K562 (cell line): ENCODE data around the gene WWOX. TPM values are rescaled to one million over a fixed set of nuclear protein-coding genes. Genes with fewer than 3 reads are reported as not detected.

Experiments
- ATAC-seq: fragments of 200-7000 bp; cut with Tn5 transposase; 3 replicates; pipeline ENCODE4 v1.9.1; 2020; ENCODE audit warnings: moderate library complexity
- BruUV-seq: library from RNA; stranded (reverse); fragments of 400-500 nt; replicated peaks from 2 replicates; lab custom pipeline; 2021; lab: Mats Ljungman, UMichigan
- CTCF ChIA-PET: fragments of 300-600 bp; formaldehyde crosslinking; extraction: SDS; loops from one replicate; lab custom pipeline; 2021; ENCODE audit warnings: low intra/inter-chr PET ratio; lab: Yijun Ruan, JAX
- POLR2A ChIA-PET: fragments of 300-600, 350-650 bp; sonication (Branson Sonifier 250); formaldehyde crosslinking; extraction: SDS; loops from one replicate; lab custom pipeline; 2021; ENCODE audit warnings: antibody characterized with exemption, inconsistent platforms; lab: Yijun Ruan, JAX
- DNase-seq, 4 experiments: peaks; one replicate each; pipeline versions ENCODE4 v3.0.0 to v3.0.0-alpha.2; 2011 to 2018; ENCODE audit warnings: low spot score in 3 of 4, mixed read lengths in 3 of 4; ENCODE audit errors: extremely low read depth in 1 of 4
- FAIRE-seq: peaks from 2 replicates; lab custom pipeline; 2011; peaks lifted over from hg19 to GRCh38; lab: Jason Lieb, UNC
- H2AFZ ChIP-seq: 2 replicates; pipeline ENCODE4 v1.6.0; 2011; ENCODE audit warnings: low read depth, low read length, control low read depth, inconsistent platforms
- H3K27ac ChIP-seq: fragments of 200-600 bp; 3 replicates; pipeline ENCODE4 v1.8.0; 2011; ENCODE audit warnings: low read depth, mild to moderate bottlenecking, control low read depth, inconsistent platforms, low read length, moderate library complexity, mixed read lengths; ENCODE audit errors: extremely low read depth
- H3K27me3 ChIP-seq, 2 experiments: fragments of 300-600 bp in 1 of 2; 2 replicates in 1 of 2; 3 replicates in 1 of 2; pipeline versions ENCODE4 v1.6.0 to v1.8.0; 2011; ENCODE audit warnings: inconsistent platforms in 2 of 2, low read length in 2 of 2, mild to moderate bottlenecking in 1 of 2, mixed read lengths in 1 of 2, moderate library complexity in 1 of 2; ENCODE audit not compliant: control insufficient read depth in 2 of 2, insufficient read depth in 2 of 2
- H3K36me3 ChIP-seq: fragments of 300-600 bp; 3 replicates; pipeline ENCODE4 v1.8.0; 2011; ENCODE audit warnings: mild to moderate bottlenecking, low read length, inconsistent platforms; ENCODE audit not compliant: control insufficient read depth, insufficient read depth
- H3K4me1 ChIP-seq, 2 experiments: fragments of 200-600 bp in 1 of 2; replicated peaks in 1 of 2; 2 replicates in 1 of 2; 3 replicates in 1 of 2; pipeline versions ENCODE4 v1.5.1 to v1.8.0; 2011; ENCODE audit warnings: inconsistent platforms in 2 of 2, low read length in 2 of 2, mild to moderate bottlenecking in 1 of 2, mixed read lengths in 1 of 2, moderate library complexity in 1 of 2; ENCODE audit not compliant: control insufficient read depth in 2 of 2, insufficient read depth in 2 of 2
- H3K4me2 ChIP-seq: 2 replicates; pipeline ENCODE4 v1.6.1; 2011; ENCODE audit warnings: low read length, control low read depth, inconsistent platforms, mixed read lengths; ENCODE audit not compliant: insufficient read depth
- H3K4me3 ChIP-seq: fragments of 200-600 bp; sonication (generic), shearing (Covaris generic); 2 replicates; pipeline ENCODE4 v1.5.1; 2016; ENCODE audit warnings: control low read depth, inconsistent platforms
- H3K79me2 ChIP-seq: fragments of 200-600 bp; 3 replicates; pipeline ENCODE4 v1.8.0; 2011; ENCODE audit warnings: low read length, inconsistent platforms; ENCODE audit not compliant: control insufficient read depth, insufficient read depth
- H3K9ac ChIP-seq, 2 experiments: 2 replicates each; pipeline versions ENCODE4 v1.6.0 to v1.6.1; 2011; ENCODE audit warnings: low read depth in 2 of 2, low read length in 2 of 2, control low read depth in 1 of 2, inconsistent platforms in 1 of 2, mild to moderate bottlenecking in 1 of 2, mixed read lengths in 1 of 2; ENCODE audit not compliant: insufficient read depth in 1 of 2
- H3K9me1 ChIP-seq: one replicate; pipeline ENCODE4 v1.6.0; 2011; ENCODE audit warnings: inconsistent platforms, mild to moderate bottlenecking, low read length, moderate library complexity; ENCODE audit not compliant: control insufficient read depth, insufficient read depth
- H3K9me3 ChIP-seq: replicated peaks from 2 replicates; pipeline ENCODE4 v1.5.1; 2011; ENCODE audit warnings: low read depth, low read length, inconsistent platforms; ENCODE audit not compliant: control insufficient read depth, insufficient read depth
- H4K20me1 ChIP-seq: replicated peaks from 2 replicates; pipeline ENCODE4 v1.6.1; 2011; ENCODE audit warnings: low read length, inconsistent platforms, mixed read lengths; ENCODE audit not compliant: control insufficient read depth, insufficient read depth
- BDP1 ChIP-seq: IDR thresholded peaks from 3 replicates; pipeline ENCODE4 v1.6.1; 2011; ENCODE audit not compliant: insufficient read length, insufficient read depth
- ELF4 ChIP-seq: fragments of 450-650 bp; formaldehyde crosslinking; IDR thresholded peaks from 2 replicates; pipeline ENCODE4 v1.4.0; 2022; ENCODE audit warnings: missing genetic modification characterization
- FOXA3 ChIP-seq, 2 experiments: fragments of 450-650 bp in 1 of 2; sonication (generic) in 1 of 2; formaldehyde crosslinking; IDR thresholded peaks in 1 of 2; conservative IDR thresholded peaks in 1 of 2; 2 replicates each; pipeline versions ENCODE4 v1.4.0 to v1.8.0; 2020 to 2022; ENCODE audit warnings: mild to moderate bottlenecking in 2 of 2, missing genetic modification reagents in 1 of 2
- NFIC ChIP-seq: fragments of 450-650 bp; IDR thresholded peaks from 2 replicates; pipeline ENCODE4 v1.6.1; 2017; ENCODE audit warnings: mild to moderate bottlenecking, inconsistent platforms
- TBL1XR1 ChIP-seq, 2 experiments: IDR thresholded peaks; 2 replicates each; pipeline ENCODE4 v1.6.1; 2012; ENCODE audit warnings: improper control_type of control experiment in 2 of 2, low read length in 2 of 2, mild to moderate bottlenecking in 1 of 2
- YY1 ChIP-seq, 3 experiments: IDR thresholded peaks; 2 replicates each; pipeline ENCODE4 v1.6.1; 2011; ENCODE audit warnings: low read length in 2 of 3, mild to moderate bottlenecking in 2 of 3, moderate library complexity in 2 of 3, borderline replicate concordance in 1 of 3, control low read depth in 1 of 3, low read depth in 1 of 3; ENCODE audit not compliant: insufficient read depth in 3 of 3, insufficient replicate concordance in 2 of 3, control insufficient read depth in 1 of 3, insufficient read length in 1 of 3; ENCODE audit errors: extremely low read depth in 1 of 3
- ZNF785 ChIP-seq: fragments of 250-450 bp; sonication (Bioruptor Pico); IDR thresholded peaks from 2 replicates; pipeline ENCODE4 v1.4.0; 2020; ENCODE audit warnings: mild to moderate bottlenecking
- WGBS: fragments of 100-300 bp; shearing (Covaris generic); methylation state at CpG from one replicate; pipeline ENCODE4 v1.1.6; 2016; ENCODE audit warnings: low coverage, mixed read lengths; ENCODE audit not compliant: insufficient coverage; ENCODE audit errors: missing lambda C conversion rate; 5-methylcytosine and 5-hydroxymethylcytosine counted together
- in situ Hi-C: fragments of 300-500 bp; cut with MboI; formaldehyde crosslinking; loops from 4 replicates; pipeline ENCODE4 v1.15.0; 2018; ENCODE audit warnings: inconsistent platforms, mixed read lengths
- intact Hi-C: fragments of 100-400 bp; cut with micrococcal nuclease; formaldehyde crosslinking; loops from 2 replicates; pipeline ENCODE4 v1.14.2; 2022
- polyA plus RNA-seq, 8 experiments: library from polyadenylated mRNA; depleted of rRNA in 4 of 8; stranded (reverse) in 5 of 8; unstranded in 3 of 8; fragments of >200 nt; fragmentation: Nextera tagmentation in 2 of 8; fragmentation: Illumina TruSeq in 1 of 8; extraction: Ambion mirVana in 2 of 8; extraction: Trizol in 1 of 8; gene quantifications; 2 replicates each; pipeline versions ENCODE4 v1.2.1 to v1.2.3, GENCODE V29; 2011 to 2014; ENCODE audit warnings: inconsistent platforms in 1 of 8, missing spikeins in 1 of 8
- total RNA-seq, 7 experiments: library from RNA; depleted of rRNA in 6 of 7; stranded (reverse); fragments of >200 nt in 6 of 7; fragmentation: Illumina TruSeq in 2 of 7; extraction: Trizol in 2 of 7; gene quantifications; 2 replicates each; pipeline versions ENCODE4 v1.2.1 to v1.2.3, GENCODE V29; 2011 to 2021; ENCODE audit warnings: low replicate concordance in 1 of 7
- TF ChIP-seq, protein P1 (sequence below): fragments of 450-650 bp; conservative IDR thresholded peaks from 2 replicates; pipeline ENCODE4 v1.6.1; 2016; ENCODE audit warnings: missing genetic modification characterization, low read depth, mild to moderate bottlenecking, missing compliant biosample characterization, moderate library complexity
- TF ChIP-seq, protein P2 (sequence below): fragments of 150-350 bp; conservative IDR thresholded peaks from 2 replicates; pipeline ENCODE4 v1.6.1; 2014; ENCODE audit warnings: low read length

WWOX gene
- total and polyA plus RNA-seq, 9 of the 15 experiments (the other 6 are each of a cell fraction or from before 2014, with no cell fraction given), result 1.6 to 22.7 (median 8.1) TPM

DNA sequence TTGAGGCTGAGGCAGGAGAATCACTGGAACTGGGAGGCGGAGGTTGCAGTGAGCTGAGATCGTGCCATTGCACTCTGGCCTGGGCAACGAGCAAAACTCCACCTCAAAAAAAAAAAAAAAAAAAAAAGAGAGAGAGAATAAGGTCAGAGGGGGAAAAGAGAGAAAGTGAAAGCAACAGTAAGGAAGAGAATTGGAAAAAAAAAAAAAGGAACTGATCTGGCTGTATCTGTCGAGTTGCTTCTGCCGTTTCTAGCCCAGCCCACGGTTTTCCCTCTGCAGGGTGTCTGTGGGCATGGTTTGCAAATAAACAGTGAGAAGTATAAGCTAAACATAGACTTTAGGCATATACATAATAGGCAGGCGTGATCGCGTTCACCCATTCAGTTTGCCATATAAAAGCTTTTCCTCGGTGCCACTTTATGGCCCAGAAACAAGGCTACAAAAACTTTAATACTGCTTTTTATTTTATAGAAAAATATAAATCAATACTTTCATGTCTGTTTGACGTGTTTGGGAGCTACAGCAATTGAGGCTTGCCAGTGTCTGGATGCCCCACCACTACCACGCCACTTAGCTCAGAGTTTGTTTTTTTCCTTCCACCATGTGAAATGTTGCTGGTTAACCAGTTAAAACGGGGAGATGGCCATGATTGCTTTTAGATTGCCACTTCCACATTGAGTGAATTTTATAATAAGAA lies 1064.4 kb downstream of the WWOX start:
- Histone ChIP-seq H3K4me2 (no peak overlapping the region), H3K27me3 (peaks cover 13 to 24% of the 10 kb centered on the region in 2 experiments; a peak in 3 of 5 replicates), H2AFZ (no peak overlapping the region), H3K4me1 (no peaks in the 10 kb centered on the region), H3K9me3 (no peaks in the 10 kb centered on the region), H3K36me3 (no peaks in the 10 kb centered on the region), H3K4me3 (no peak overlapping the region), H3K79me2 (no peaks in the 10 kb centered on the region)
- no TSS peak for BruUV-seq
- FAIRE-seq, result no peak
- DNase-seq, result no peak
- intact Hi-C loops (no loop called here), in situ Hi-C loops (no loop called here)
- POLR2A ChIA-PET, result interaction anchor here (0.6 to 0.9 kb wide), 2 partner anchors 11 to 36 kb away, joined by 3 read pairs; no protein-coding TSS in a partner anchor
- CTCF ChIA-PET, result no interaction called here
- TF ChIP-seq ZNF785 (CRISPR knock-in tag), result no peak
- TF ChIP-seq NFIC, result no peak
- TF ChIP-seq TBL1XR1 (IDR thresholded peaks at IDR 0.05; ENCODE audit: low read length in 2 of 2), result no peak
- TF ChIP-seq, protein P1, sequence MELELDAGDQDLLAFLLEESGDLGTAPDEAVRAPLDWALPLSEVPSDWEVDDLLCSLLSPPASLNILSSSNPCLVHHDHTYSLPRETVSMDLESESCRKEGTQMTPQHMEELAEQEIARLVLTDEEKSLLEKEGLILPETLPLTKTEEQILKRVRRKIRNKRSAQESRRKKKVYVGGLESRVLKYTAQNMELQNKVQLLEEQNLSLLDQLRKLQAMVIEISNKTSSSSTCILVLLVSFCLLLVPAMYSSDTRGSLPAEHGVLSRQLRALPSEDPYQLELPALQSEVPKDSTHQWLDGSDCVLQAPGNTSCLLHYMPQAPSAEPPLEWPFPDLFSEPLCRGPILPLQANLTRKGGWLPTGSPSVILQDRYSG (tag), result no peak
- TF ChIP-seq, protein P2, sequence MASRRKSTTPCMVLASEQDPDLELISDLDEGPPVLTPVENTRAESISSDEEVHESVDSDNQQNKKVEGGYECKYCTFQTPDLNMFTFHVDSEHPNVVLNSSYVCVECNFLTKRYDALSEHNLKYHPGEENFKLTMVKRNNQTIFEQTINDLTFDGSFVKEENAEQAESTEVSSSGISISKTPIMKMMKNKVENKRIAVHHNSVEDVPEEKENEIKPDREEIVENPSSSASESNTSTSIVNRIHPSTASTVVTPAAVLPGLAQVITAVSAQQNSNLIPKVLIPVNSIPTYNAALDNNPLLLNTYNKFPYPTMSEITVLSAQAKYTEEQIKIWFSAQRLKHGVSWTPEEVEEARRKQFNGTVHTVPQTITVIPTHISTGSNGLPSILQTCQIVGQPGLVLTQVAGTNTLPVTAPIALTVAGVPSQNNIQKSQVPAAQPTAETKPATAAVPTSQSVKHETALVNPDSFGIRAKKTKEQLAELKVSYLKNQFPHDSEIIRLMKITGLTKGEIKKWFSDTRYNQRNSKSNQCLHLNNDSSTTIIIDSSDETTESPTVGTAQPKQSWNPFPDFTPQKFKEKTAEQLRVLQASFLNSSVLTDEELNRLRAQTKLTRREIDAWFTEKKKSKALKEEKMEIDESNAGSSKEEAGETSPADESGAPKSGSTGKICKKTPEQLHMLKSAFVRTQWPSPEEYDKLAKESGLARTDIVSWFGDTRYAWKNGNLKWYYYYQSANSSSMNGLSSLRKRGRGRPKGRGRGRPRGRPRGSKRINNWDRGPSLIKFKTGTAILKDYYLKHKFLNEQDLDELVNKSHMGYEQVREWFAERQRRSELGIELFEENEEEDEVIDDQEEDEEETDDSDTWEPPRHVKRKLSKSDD, result no peak
- TF ChIP-seq BDP1, result no peak
- no peak for TF ChIP-seq FOXA3 (CRISPR knock-in tag; conservative IDR thresholded peaks at IDR 0.05 in 1 of 2, IDR thresholded peaks at IDR 0.05 in 1 of 2)
- no peak for TF ChIP-seq YY1 (IDR thresholded peaks at IDR 0.05; ENCODE audit: borderline replicate concordance in 1 of 3, control insufficient read depth in 1 of 3, extremely low read depth in 1 of 3, insufficient read depth in 3 of 3, insufficient read length in 1 of 3, insufficient replicate concordance in 2 of 3, low read depth in 1 of 3, low read length in 2 of 3)
- no peak for TF ChIP-seq ELF4 (CRISPR knock-in tag)
- TF ChIP-seq, all 486 proteins: peak for 0
- ATAC-seq, result no peak
- Histone ChIP-seq H3K9me1 (no peaks in the 10 kb centered on the region), H3K27ac (no peak overlapping the region), H3K9ac (no peak overlapping the region), H4K20me1 (no peaks in the 10 kb centered on the region)
- WGBS, result under 1% methylated on average over 13 of the region's 13 CpGs
